Mesothelial cell of epicardium (in vitro differentiated cells): Measurements from ENCODE around the gene RPL36. TPM values are rescaled to one million over a fixed set of nuclear protein-coding genes. Genes with fewer than 3 reads are reported as not detected.

Experiments used
- DNase-seq, 2 experiments: peaks; one replicate each; pipeline ENCODE4 v3.0.0; 2021; ENCODE audit warnings: low spot score in 2 of 2; ENCODE audit not compliant: unreplicated experiment in 2 of 2
- H3K27ac Mint-ChIP-seq: 2 replicates; pipeline ENCODE4 v1.8.0; 2021; ENCODE audit warnings: mixed read lengths
- H3K27me3 Mint-ChIP-seq: 2 replicates; pipeline ENCODE4 v1.8.0; 2021; ENCODE audit warnings: low read depth, mixed read lengths
- H3K36me3 Mint-ChIP-seq: 2 replicates; pipeline ENCODE4 v1.8.0; 2021; ENCODE audit warnings: mixed read lengths
- H3K4me1 Mint-ChIP-seq: 2 replicates; pipeline ENCODE4 v1.8.0; 2021; ENCODE audit warnings: mixed read lengths
- H3K4me3 Mint-ChIP-seq: 2 replicates; pipeline ENCODE4 v1.8.0; 2021; ENCODE audit warnings: mild to moderate bottlenecking, moderate library complexity, mixed read lengths
- H3K9me3 Mint-ChIP-seq: 2 replicates; pipeline ENCODE4 v1.8.0; 2021; ENCODE audit warnings: mixed read lengths
- total RNA-seq: library from RNA; stranded (reverse); gene quantifications from 3 replicates; pipeline ENCODE4 v1.2.1, GENCODE V29; 2021
- TF ChIP-seq, protein P1 (sequence below): fragments of 200-600 bp; sonication (generic); IDR thresholded peaks from one replicate; pipeline ENCODE4 v1.5.0; 2021; ENCODE audit warnings: antibody characterized with exemption; ENCODE audit not compliant: unreplicated experiment

RPL36 gene
- total RNA-seq, 1 donor from 2014 or later: 947 TPM

DNA sequence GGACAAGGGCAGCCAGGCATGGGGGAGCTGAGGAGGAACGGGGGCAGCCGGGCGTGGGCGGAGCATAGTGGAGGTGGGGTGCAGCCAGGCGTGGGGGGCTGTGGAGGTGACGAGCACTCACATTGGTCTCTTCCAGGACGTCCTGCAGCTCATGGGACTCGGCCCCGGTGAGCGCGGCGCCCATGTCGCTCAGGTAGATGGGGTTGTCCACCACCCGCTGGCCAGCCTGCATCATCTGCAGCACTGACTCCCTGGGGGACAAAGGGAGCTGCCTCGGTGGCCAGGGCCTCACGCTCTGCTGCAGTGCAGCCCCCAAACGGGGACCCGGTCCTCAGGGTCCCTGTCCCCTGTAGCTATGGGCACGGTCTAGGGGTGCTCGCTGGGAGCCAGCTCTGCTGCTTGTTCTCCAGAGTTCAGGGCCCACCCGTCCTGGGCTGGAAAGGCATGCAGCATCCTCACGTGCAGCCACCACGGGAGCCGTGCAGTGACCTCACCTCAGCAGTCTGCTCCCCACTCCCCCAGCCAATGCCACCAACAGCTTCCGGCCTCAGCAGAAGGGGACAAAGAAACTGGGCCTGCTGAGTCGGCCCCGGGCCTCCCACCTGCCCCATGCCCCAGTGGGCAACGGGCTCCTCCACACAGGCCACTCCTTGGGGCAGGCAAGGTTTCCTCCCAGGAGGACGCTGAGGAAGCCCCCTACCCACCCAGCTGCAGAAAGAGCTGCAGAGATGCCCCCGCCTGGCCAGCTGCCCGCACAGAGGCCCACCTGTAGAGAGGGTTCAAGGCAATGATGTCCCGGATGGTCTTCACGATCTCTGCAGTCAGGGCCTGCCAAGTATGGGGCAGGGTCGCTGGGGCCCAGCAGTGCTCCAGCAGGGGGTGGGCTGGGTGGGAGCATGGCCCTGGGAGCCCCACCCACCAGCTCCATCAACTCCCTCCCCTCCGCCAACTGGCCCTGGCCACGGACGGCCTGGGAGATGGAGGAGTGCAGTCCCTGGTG lies 17.8 kb downstream of the RPL36 start:
- no peak for DNase-seq
- peaks cover 14% of the 10 kb centered on the region for H3K36me3 Mint-ChIP-seq
- no peaks in the 10 kb centered on the region for H3K4me1 Mint-ChIP-seq

DNA sequence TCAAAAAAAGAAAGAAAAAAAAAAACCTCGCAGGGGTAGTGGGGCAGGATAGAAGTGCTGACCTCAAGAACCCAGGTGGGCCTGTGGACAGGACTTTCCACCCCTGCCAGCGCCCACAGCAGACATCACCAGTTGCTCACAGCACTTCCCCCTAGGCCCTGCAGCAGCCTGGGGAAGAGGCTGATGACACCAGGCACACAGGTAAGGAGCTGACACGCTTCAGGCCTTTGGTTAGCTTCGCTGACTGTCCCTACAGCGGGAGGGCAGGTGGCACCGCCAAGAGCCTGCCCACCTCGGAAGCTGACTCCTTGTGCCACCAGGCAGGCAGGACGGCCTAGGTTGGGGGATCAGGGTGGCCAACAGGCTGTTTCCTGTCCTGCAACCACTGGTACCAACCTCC lies 20.9 kb downstream of the RPL36 start:
- Mint-ChIP-seq H3K27me3 (no peaks in the 10 kb centered on the region), H3K4me1 (no peaks in the 10 kb centered on the region), H3K27ac (no peak overlapping the region), H3K36me3 (peaks cover 9% of the 10 kb centered on the region), H3K9me3 (no peaks in the 10 kb centered on the region), H3K4me3 (no peak overlapping the region)
- TF ChIP-seq, protein P1, sequence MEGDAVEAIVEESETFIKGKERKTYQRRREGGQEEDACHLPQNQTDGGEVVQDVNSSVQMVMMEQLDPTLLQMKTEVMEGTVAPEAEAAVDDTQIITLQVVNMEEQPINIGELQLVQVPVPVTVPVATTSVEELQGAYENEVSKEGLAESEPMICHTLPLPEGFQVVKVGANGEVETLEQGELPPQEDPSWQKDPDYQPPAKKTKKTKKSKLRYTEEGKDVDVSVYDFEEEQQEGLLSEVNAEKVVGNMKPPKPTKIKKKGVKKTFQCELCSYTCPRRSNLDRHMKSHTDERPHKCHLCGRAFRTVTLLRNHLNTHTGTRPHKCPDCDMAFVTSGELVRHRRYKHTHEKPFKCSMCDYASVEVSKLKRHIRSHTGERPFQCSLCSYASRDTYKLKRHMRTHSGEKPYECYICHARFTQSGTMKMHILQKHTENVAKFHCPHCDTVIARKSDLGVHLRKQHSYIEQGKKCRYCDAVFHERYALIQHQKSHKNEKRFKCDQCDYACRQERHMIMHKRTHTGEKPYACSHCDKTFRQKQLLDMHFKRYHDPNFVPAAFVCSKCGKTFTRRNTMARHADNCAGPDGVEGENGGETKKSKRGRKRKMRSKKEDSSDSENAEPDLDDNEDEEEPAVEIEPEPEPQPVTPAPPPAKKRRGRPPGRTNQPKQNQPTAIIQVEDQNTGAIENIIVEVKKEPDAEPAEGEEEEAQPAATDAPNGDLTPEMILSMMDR: no peak
- DNase-seq: no peak

More for the DNA sequence above, 17.8 kb downstream of the RPL36 start:
- Mint-ChIP-seq H3K9me3 (no peaks in the 10 kb centered on the region), H3K27me3 (no peaks in the 10 kb centered on the region), H3K27ac (no peak overlapping the region), H3K4me3 (no peak overlapping the region)
- TF ChIP-seq, protein P1: no peak

DNA sequence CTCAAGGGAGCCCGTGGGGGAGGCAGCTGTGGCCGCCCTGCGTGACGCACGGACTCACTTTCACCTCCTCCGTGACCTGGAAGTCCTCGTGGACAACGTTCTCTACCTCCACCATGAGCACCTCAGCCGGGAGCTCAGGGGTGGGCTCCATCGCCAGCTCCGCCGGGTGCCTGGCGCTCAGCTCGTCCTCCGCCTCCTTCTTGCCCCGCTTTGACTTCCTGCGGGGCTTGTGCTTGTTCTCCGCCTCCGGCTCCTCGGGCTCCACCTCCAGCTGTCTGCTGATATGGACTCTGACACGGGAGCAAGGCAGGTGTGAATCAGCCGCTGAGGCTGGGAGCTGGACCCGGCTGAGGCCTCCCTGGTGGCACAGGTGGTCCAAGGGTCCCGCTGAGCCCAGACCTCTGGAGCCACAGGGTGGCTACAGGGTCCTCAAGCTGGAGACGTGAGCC lies 21.6 kb downstream of the RPL36 start:
- H3K27ac Mint-ChIP-seq: no peak overlapping the region
- peaks cover 1% of the 10 kb centered on the region for H3K4me1 Mint-ChIP-seq
- TF ChIP-seq, protein P1: no peak
- no peaks in the 10 kb centered on the region for H3K9me3 Mint-ChIP-seq
- no peaks in the 10 kb centered on the region for H3K27me3 Mint-ChIP-seq
- DNase-seq: no peak
- H3K36me3 Mint-ChIP-seq: peaks cover 7% of the 10 kb centered on the region
- no peak overlapping the region for H3K4me3 Mint-ChIP-seq

DNA sequence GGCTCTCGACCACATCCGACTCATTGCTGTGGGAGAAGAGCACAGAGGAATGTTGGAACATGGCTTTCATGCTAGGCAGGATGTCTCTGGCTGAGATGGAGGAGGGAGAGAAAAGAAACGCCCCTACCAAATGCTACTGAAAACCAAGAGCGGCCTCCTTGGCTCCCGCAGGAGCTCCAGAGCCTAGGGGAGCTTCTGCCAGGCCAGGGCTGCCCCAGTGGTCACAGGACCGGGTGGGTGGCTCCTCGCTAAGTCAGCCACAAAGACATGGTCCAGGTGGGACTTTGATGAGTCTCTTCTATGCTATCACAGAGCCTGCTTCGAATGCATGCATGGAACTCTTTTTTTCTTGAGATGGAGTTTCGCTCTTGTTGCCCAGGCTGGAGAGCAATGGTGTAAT lies 23.1 kb downstream of the RPL36 start:
- no peaks in the 10 kb centered on the region for H3K27me3 Mint-ChIP-seq
- peaks cover 9% of the 10 kb centered on the region for H3K36me3 Mint-ChIP-seq
- TF ChIP-seq, protein P1: no peak
- H3K4me1 Mint-ChIP-seq: peaks cover 5% of the 10 kb centered on the region
- no peak for DNase-seq
- H3K4me3 Mint-ChIP-seq: no peak overlapping the region
- no peaks in the 10 kb centered on the region for H3K9me3 Mint-ChIP-seq
- no peak overlapping the region for H3K27ac Mint-ChIP-seq

DNA sequence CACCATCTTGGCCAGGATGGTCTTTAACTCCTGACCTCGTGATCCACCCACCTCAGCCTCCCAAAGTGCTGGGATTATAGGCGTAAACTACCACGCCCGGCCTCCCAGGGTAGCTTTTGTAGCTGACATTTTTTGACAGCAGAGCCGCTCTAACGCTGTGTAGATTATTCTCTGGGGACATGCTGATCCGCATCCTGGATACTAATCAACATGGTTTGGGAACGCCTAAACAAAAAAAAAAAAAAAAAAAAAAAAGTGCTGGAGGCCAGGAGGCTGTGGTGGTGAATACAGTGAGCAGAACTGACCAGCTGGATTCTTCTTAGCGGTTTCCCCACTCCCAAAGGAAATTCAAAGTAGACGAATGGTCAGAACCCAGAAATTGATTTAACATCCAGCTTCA lies 24.7 kb downstream of the RPL36 start:
- no peak for DNase-seq
- Mint-ChIP-seq H3K4me3 (no peak overlapping the region), H3K36me3 (peaks cover 9% of the 10 kb centered on the region), H3K4me1 (peaks cover 15% of the 10 kb centered on the region), H3K27me3 (no peaks in the 10 kb centered on the region), H3K27ac (no peak overlapping the region), H3K9me3 (no peaks in the 10 kb centered on the region)
- TF ChIP-seq, protein P1: no peak
